H9 (cell line): ENCODE measurements around the gene CKLF. TPM values are rescaled to one million over a fixed set of nuclear protein-coding genes. Genes with fewer than 3 reads are reported as not detected.

Source experiments
- DNase-seq: peaks from one replicate; pipeline ENCODE4 v3.0.0-alpha.2; 2017
- H2AFZ ChIP-seq: one replicate; pipeline ENCODE4 v1.6.1; 2013; ENCODE audit warnings: mild to moderate bottlenecking, low read length, control low read depth, moderate library complexity
- H2AK5ac ChIP-seq: 2 replicates; pipeline ENCODE4 v1.6.1; 2013; ENCODE audit warnings: low read length, control low read depth, mixed read lengths; ENCODE audit not compliant: insufficient read length
- H2BK120ac ChIP-seq: one replicate; pipeline ENCODE4 v1.6.1; 2013; ENCODE audit warnings: low read depth, mild to moderate bottlenecking, low read length, control low read depth, inconsistent platforms; ENCODE audit not compliant: poor library complexity, severe bottlenecking
- H2BK12ac ChIP-seq: 2 replicates; pipeline ENCODE4 v1.6.1; 2013; ENCODE audit warnings: low read length, control low read depth, mixed read lengths, low read depth; ENCODE audit not compliant: insufficient read length
- H2BK15ac ChIP-seq: 2 replicates; pipeline ENCODE4 v1.6.1; 2013; ENCODE audit warnings: low read depth, low read length, control low read depth
- H2BK20ac ChIP-seq: one replicate; pipeline ENCODE4 v1.6.1; 2013; ENCODE audit warnings: low read depth, mild to moderate bottlenecking, low read length, control low read depth, inconsistent platforms; ENCODE audit not compliant: poor library complexity, severe bottlenecking
- H2BK5ac ChIP-seq: 2 replicates; pipeline ENCODE4 v1.6.1; 2013; ENCODE audit warnings: low read length, control low read depth, mixed read lengths; ENCODE audit not compliant: insufficient read length
- H3K14ac ChIP-seq: 2 replicates; pipeline ENCODE4 v1.6.1; 2013; ENCODE audit warnings: low read length, control low read depth; ENCODE audit not compliant: insufficient read depth
- H3K18ac ChIP-seq: 2 replicates; pipeline ENCODE4 v1.6.1; 2013; ENCODE audit warnings: low read depth, mild to moderate bottlenecking, mixed read lengths, low read length, control low read depth; ENCODE audit not compliant: insufficient read length
- H3K23ac ChIP-seq: 2 replicates; pipeline ENCODE4 v1.6.1; 2013; ENCODE audit warnings: low read length, control low read depth, mixed read lengths, low read depth; ENCODE audit not compliant: insufficient read length
- H3K23me2 ChIP-seq: 2 replicates; pipeline ENCODE4 v1.6.1; 2013; ENCODE audit warnings: low read depth, mild to moderate bottlenecking, mixed read lengths, low read length, control low read depth; ENCODE audit not compliant: insufficient read length, poor library complexity, severe bottlenecking
- H3K27ac ChIP-seq: 2 replicates; pipeline ENCODE4 v1.5.1; 2013; ENCODE audit warnings: low read length, control low read depth, mixed read lengths, low read depth; ENCODE audit not compliant: insufficient read length
- H3K27me3 ChIP-seq: 2 replicates; pipeline ENCODE4 v1.6.1; 2013; ENCODE audit warnings: low read length, control low read depth, inconsistent platforms; ENCODE audit not compliant: insufficient read depth
- H3K4ac ChIP-seq: 2 replicates; pipeline ENCODE4 v1.6.1; 2013; ENCODE audit warnings: low read depth, mild to moderate bottlenecking, control low read depth, inconsistent platforms, low read length, moderate library complexity
- H3K4me1 ChIP-seq: 2 replicates; pipeline ENCODE4 v1.6.1; 2013; ENCODE audit warnings: low read length, control low read depth, inconsistent platforms; ENCODE audit not compliant: insufficient read depth
- H3K4me2 ChIP-seq: 2 replicates; pipeline ENCODE4 v1.6.1; 2013; ENCODE audit warnings: low read length, control low read depth, mixed read lengths; ENCODE audit not compliant: insufficient read length, insufficient read depth
- H3K56ac ChIP-seq: 2 replicates; pipeline ENCODE4 v1.6.1; 2013; ENCODE audit warnings: low read depth, mild to moderate bottlenecking, mixed read lengths, low read length, control low read depth; ENCODE audit not compliant: insufficient read length
- H3K79me1 ChIP-seq: 2 replicates; pipeline ENCODE4 v1.6.1; 2013; ENCODE audit warnings: low read depth, mild to moderate bottlenecking, moderate library complexity, low read length, control low read depth, inconsistent platforms; ENCODE audit not compliant: insufficient read depth, poor library complexity, severe bottlenecking
- H3K79me2 ChIP-seq: 2 replicates; pipeline ENCODE4 v1.6.1; 2013; ENCODE audit warnings: low read length, control low read depth, inconsistent platforms; ENCODE audit not compliant: insufficient read depth
- H3K9ac ChIP-seq: 2 replicates; pipeline ENCODE4 v1.6.1; 2013; ENCODE audit warnings: low read length, control low read depth, mixed read lengths; ENCODE audit not compliant: insufficient read length; ENCODE audit errors: extremely low read depth
- H3K9me3 ChIP-seq: one replicate; pipeline ENCODE4 v1.6.1; 2013; ENCODE audit warnings: low read depth, low read length, inconsistent platforms; ENCODE audit not compliant: control insufficient read depth
- H3T11ph ChIP-seq: one replicate; pipeline ENCODE4 v1.6.1; 2013; ENCODE audit warnings: mild to moderate bottlenecking, low read length, control low read depth, inconsistent platforms
- H4K20me1 ChIP-seq: one replicate; pipeline ENCODE4 v1.6.1; 2013; ENCODE audit not compliant: control insufficient read depth, insufficient read length, insufficient read depth
- H4K5ac ChIP-seq: 2 replicates; pipeline ENCODE4 v1.6.1; 2013; ENCODE audit warnings: low read depth, mild to moderate bottlenecking, mixed read lengths, low read length, control low read depth; ENCODE audit not compliant: insufficient read length
- H4K8ac ChIP-seq: replicated peaks from 2 replicates; pipeline ENCODE4 v1.6.1; 2013; ENCODE audit warnings: low read length, control low read depth, mixed read lengths, low read depth; ENCODE audit not compliant: insufficient read length
- H4K91ac ChIP-seq: 2 replicates; pipeline ENCODE4 v1.6.1; 2013; ENCODE audit warnings: low read depth, mild to moderate bottlenecking, moderate library complexity, mixed read lengths, low read length, control low read depth; ENCODE audit not compliant: insufficient read length
- H3K27ac Mint-ChIP-seq, 3 experiments: 2 replicates in 2 of 3; 3 replicates in 1 of 3; pipeline ENCODE4 v1.8.0; 2020 to 2021; ENCODE audit warnings: mixed read lengths in 3 of 3, mild to moderate bottlenecking in 1 of 3, moderate library complexity in 1 of 3
- H3K27me3 Mint-ChIP-seq: 2 replicates; pipeline ENCODE4 v1.8.0; 2021; ENCODE audit warnings: low read depth, mild to moderate bottlenecking, moderate library complexity, mixed read lengths
- H3K36me3 Mint-ChIP-seq, 3 experiments: 2 replicates in 2 of 3; 3 replicates in 1 of 3; pipeline ENCODE4 v1.8.0; 2020 to 2021; ENCODE audit warnings: low read depth in 3 of 3, mixed read lengths in 3 of 3; ENCODE audit not compliant: insufficient read depth in 1 of 3
- H3K4me1 Mint-ChIP-seq, 2 experiments: 2 replicates each; pipeline ENCODE4 v1.8.0; 2020; ENCODE audit warnings: mixed read lengths in 2 of 2
- H3K4me3 Mint-ChIP-seq, 2 experiments: 2 replicates in 1 of 2; 3 replicates in 1 of 2; pipeline ENCODE4 v1.8.0; 2020 to 2021; ENCODE audit warnings: mild to moderate bottlenecking in 2 of 2, mixed read lengths in 2 of 2, moderate library complexity in 1 of 2
- H3K9me3 Mint-ChIP-seq, 2 experiments: 2 replicates in 1 of 2; 3 replicates in 1 of 2; pipeline ENCODE4 v1.8.0; 2020; ENCODE audit warnings: mild to moderate bottlenecking in 2 of 2, mixed read lengths in 2 of 2, moderate library complexity in 1 of 2
- CTCF ChIP-seq: fragments of 200-600 bp; sonication (generic); conservative IDR thresholded peaks from 3 replicates; pipeline ENCODE4 v1.8.0; 2021; ENCODE audit warnings: antibody characterized with exemption, mild to moderate bottlenecking
- WGBS: extraction: QIAGEN DNeasy Blood & Tissue Kit; methylation state at CpG from one replicate; pipeline ENCODE4 v1.1.7; 2013; ENCODE audit warnings: missing lambda C conversion rate, low lambda C conversion rate, mixed read lengths; ENCODE audit not compliant: insufficient read length; ENCODE audit errors: extremely low coverage; 5-methylcytosine and 5-hydroxymethylcytosine counted together
- total RNA-seq: library from RNA; stranded (reverse); gene quantifications from 2 replicates; pipeline ENCODE4 v1.2.1, GENCODE V29; 2021

The CKLF gene
- total RNA-seq, 1 experiment from 2014 or later, result 23.1 TPM

- Histone ChIP-seq H3K9ac (no peak overlapping the region), H4K20me1 (peaks cover 3% of the 10 kb centered on the region), H3K79me1 (no peaks in the 10 kb centered on the region), H3K23me2 (peaks cover 11% of the 10 kb centered on the region), H3K14ac (no peak overlapping the region), H2BK120ac (no peak overlapping the region), H3K4me2 (no peak overlapping the region), H2BK5ac (no peak overlapping the region), H2AFZ (no peak overlapping the region), H2BK20ac (no peak overlapping the region), H4K8ac (no peak overlapping the region), H3K9me3 (no peaks in the 10 kb centered on the region), H3T11ph (no peak overlapping the region), H3K56ac (no peak overlapping the region), H2BK15ac (no peak overlapping the region), H3K4me1 (no peaks in the 10 kb centered on the region), H3K23ac (no peak overlapping the region), H3K18ac (no peak overlapping the region), H3K79me2 (no peaks in the 10 kb centered on the region), H4K5ac (no peak overlapping the region), H2BK12ac (no peak overlapping the region), H3K4ac (no peak overlapping the region), H2AK5ac (no peak overlapping the region), H4K91ac (no peak overlapping the region), H3K27ac (no peak overlapping the region), H3K27me3 (no peaks in the 10 kb centered on the region; the same call in 1 of the 2 replicates)
- WGBS, result no CpG with 5 or more reads among the region's 3 CpGs
- Mint-ChIP-seq H3K4me1 (peaks cover 10 to 17% of the 10 kb centered on the region in 2 experiments), H3K9me3 (peaks cover 3 to 5% of the 10 kb centered on the region in 2 experiments; a peak in 2 of 5 replicates), H3K36me3 (peaks cover 0 to 11% (median 2%) of the 10 kb centered on the region in 3 experiments; a peak in 4 of 7 replicates), H3K27ac (no peak overlapping the region), H3K27me3 (peaks cover 19% of the 10 kb centered on the region), H3K4me3 (no peak overlapping the region)
- DNase-seq, result no peak
- no peak for TF ChIP-seq CTCF
Observed at GRCh38 chr16:66554021-66554420, 1.6 kb downstream of the CKLF start.
